NCI-H345 treated with DMSO at 0.1 percent for 48 hours (cell line): ENCODE results near the gene PYGO1.

ENCODE experiments used
- DNase-seq: peaks from one replicate; lab custom pipeline; 2025; ENCODE audit not compliant: unreplicated experiment; lab: John Stamatoyannopoulos, UW

The PYGO1 gene

GRCh38 chr15:55573224-55573623 lies 14.9 kb downstream of the PYGO1 start:
- no peak for DNase-seq

GRCh38 chr15:55564347-55565145 lies 23.6 kb downstream of the PYGO1 start:
- DNase-seq, result no peak

GRCh38 chr15:55562601-55563000 lies 25.5 kb downstream of the PYGO1 start:
- DNase-seq, result no peak

- no peak for DNase-seq
These were observed 33.1 kb downstream of the PYGO1 start for GRCh38 chr15:55555089-55555488.

GRCh38 chr15:55552926-55553325 lies 35.2 kb downstream of the PYGO1 start:
- DNase-seq, result no peak

- no peak for DNase-seq
These were observed 35.7 kb downstream of the PYGO1 start for GRCh38 chr15:55552451-55552850.

- no peak for DNase-seq
These were observed 38.8 kb downstream of the PYGO1 start for GRCh38 chr15:55549305-55549704.

- no peak for DNase-seq
These were observed 41.4 kb downstream of the PYGO1 start for GRCh38 chr15:55546718-55547117.

- DNase-seq, result no peak
These were observed 52.7 kb downstream of the PYGO1 start for GRCh38 chr15:55535436-55535835.

- DNase-seq, result no peak
These were observed 55.2 kb downstream of the PYGO1 start for GRCh38 chr15:55532944-55533343.

GRCh38 chr15:55530861-55531313 lies 57.3 kb downstream of the PYGO1 start:
- no peak for DNase-seq

GRCh38 chr15:55528812-55529211 lies 59.3 kb downstream of the PYGO1 start:
- DNase-seq, result no peak

- no peak for DNase-seq
These were observed 61.0 kb downstream of the PYGO1 start for GRCh38 chr15:55527150-55527549.

GRCh38 chr15:55526559-55527036 lies 61.5 kb downstream of the PYGO1 start:
- DNase-seq, result no peak

GRCh38 chr15:55522742-55523450 lies 65.2 kb downstream of the PYGO1 start:
- no peak for DNase-seq

- DNase-seq, result no peak
These were observed 69.5 kb downstream of the PYGO1 start for GRCh38 chr15:55518641-55519040.

GRCh38 chr15:55518009-55518408 lies 70.1 kb downstream of the PYGO1 start:
- DNase-seq, result no peak

- no peak for DNase-seq
These were observed 72.0 kb downstream of the PYGO1 start for GRCh38 chr15:55515991-55516776.

- DNase-seq, result no peak
These were observed 72.7 kb downstream of the PYGO1 start for GRCh38 chr15:55515491-55515890.

- no peak for DNase-seq
These were observed 73.7 kb downstream of the PYGO1 start for GRCh38 chr15:55514414-55514850.
